Liver (tissue), 3 donors: Measurements from ENCODE around the gene PCDHB7.

Experiments used
- FOXA2 ChIP-seq: IDR thresholded peaks from 2 replicates; pipeline ENCODE4 v1.6.1; 2016; ENCODE audit warnings: antibody characterized with exemption
- RAD21 ChIP-seq, 2 donors: IDR thresholded peaks; 2 replicates each; pipeline ENCODE4 v1.6.1; 2016; ENCODE audit warnings: antibody characterized with exemption in 2 of 2, mild to moderate bottlenecking in 2 of 2
- TF ChIP-seq, protein P1 (sequence below): fragments of 150-350 bp; IDR thresholded peaks from 2 replicates; pipeline ENCODE4 v1.5.1; 2017; ENCODE audit warnings: improper control_type of control experiment, low read depth, low read length; ENCODE audit not compliant: missing input control
- TF ChIP-seq, protein P2 (sequence below): IDR thresholded peaks from 2 replicates; pipeline ENCODE4 v1.6.1; 2016; ENCODE audit warnings: antibody characterized with exemption
- donor health status: healthy.
- donor health status: healthy.

DNA sequence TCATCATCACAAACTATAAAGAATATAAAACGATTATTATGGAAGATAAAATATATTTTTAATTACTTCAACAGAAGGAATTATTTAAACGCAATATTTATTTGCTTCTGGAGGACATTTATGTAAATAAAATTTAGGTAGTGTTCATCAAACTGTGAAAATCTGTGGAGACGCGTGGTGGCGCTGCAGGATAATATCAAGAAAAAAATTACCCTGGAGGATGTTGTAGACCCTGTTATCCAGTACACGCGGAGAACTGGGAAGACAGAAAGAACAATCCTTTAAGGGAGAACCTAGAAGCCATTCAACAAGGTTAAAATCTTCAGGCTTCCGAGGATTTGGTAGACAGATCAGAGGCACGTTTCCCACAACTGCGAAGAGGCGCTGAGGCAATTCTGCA lies 36.0 kb downstream of the PCDHB7 start, which contains the start of gene PCDHB12:
- TF ChIP-seq, protein P1, sequence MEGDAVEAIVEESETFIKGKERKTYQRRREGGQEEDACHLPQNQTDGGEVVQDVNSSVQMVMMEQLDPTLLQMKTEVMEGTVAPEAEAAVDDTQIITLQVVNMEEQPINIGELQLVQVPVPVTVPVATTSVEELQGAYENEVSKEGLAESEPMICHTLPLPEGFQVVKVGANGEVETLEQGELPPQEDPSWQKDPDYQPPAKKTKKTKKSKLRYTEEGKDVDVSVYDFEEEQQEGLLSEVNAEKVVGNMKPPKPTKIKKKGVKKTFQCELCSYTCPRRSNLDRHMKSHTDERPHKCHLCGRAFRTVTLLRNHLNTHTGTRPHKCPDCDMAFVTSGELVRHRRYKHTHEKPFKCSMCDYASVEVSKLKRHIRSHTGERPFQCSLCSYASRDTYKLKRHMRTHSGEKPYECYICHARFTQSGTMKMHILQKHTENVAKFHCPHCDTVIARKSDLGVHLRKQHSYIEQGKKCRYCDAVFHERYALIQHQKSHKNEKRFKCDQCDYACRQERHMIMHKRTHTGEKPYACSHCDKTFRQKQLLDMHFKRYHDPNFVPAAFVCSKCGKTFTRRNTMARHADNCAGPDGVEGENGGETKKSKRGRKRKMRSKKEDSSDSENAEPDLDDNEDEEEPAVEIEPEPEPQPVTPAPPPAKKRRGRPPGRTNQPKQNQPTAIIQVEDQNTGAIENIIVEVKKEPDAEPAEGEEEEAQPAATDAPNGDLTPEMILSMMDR: peak; percentile 12
- TF ChIP-seq, protein P2, sequence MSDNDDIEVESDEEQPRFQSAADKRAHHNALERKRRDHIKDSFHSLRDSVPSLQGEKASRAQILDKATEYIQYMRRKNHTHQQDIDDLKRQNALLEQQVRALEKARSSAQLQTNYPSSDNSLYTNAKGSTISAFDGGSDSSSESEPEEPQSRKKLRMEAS: no peak
- TF ChIP-seq FOXA2: no peak
- peak in 1 of 2 donors; percentile 8 for TF ChIP-seq RAD21 (IDR thresholded peaks at IDR 0.05)
